HepG2 (cell line): Measurements from ENCODE around the gene MRPL38. TPM values are rescaled to one million over a fixed set of nuclear protein-coding genes. Genes with fewer than 3 reads are reported as not detected.

Source experiments
- ATAC-seq: fragments of 200-7000 bp; cut with Tn5 transposase; 3 replicates; pipeline ENCODE4 v1.9.1; 2020; ENCODE audit warnings: mild to moderate bottlenecking, moderate library complexity
- BruUV-seq: library from RNA; stranded (reverse); fragments of 400-500 nt; replicated peaks from 2 replicates; lab custom pipeline; 2021; lab: Mats Ljungman, UMichigan
- CTCF ChIA-PET: fragments of 300-600 bp; formaldehyde crosslinking; extraction: SDS; loops from one replicate; lab custom pipeline; 2021; ENCODE audit warnings: low total read pairs, inconsistent platforms, low intra/inter-chr PET ratio; lab: Yijun Ruan, JAX
- POLR2A ChIA-PET: fragments of 350-600 bp; sonication (Branson Sonifier 250); formaldehyde crosslinking; loops from one replicate; lab custom pipeline; 2020; ENCODE audit warnings: antibody characterized with exemption, inconsistent platforms; lab: Yijun Ruan, JAX
- DNase-seq: peaks from one replicate; pipeline ENCODE4 v3.0.0-alpha.2; 2015; ENCODE audit warnings: low spot score
- FAIRE-seq: peaks from 3 replicates; lab custom pipeline; 2011; peaks lifted over from hg19 to GRCh38; lab: Jason Lieb, UNC
- H2AFZ ChIP-seq: one replicate; pipeline ENCODE4 v1.6.1; 2011; ENCODE audit warnings: low read length, inconsistent platforms
- H3K27ac ChIP-seq: fragments of 300-600 bp; 3 replicates; pipeline ENCODE4 v1.8.0; 2011; ENCODE audit warnings: mixed run types, mild to moderate bottlenecking, mixed read lengths, low read length, inconsistent platforms; ENCODE audit not compliant: insufficient read depth; ENCODE audit errors: extremely low read length
- H3K27me3 ChIP-seq, 2 experiments: fragments of 200-600 bp in 1 of 2; 2 replicates in 1 of 2; 3 replicates in 1 of 2; pipeline versions ENCODE4 v1.6.0 to v1.8.0; 2011; ENCODE audit warnings: low read length in 2 of 2, mild to moderate bottlenecking in 2 of 2, moderate library complexity in 2 of 2, inconsistent platforms in 1 of 2; ENCODE audit not compliant: insufficient read depth in 2 of 2, control insufficient read depth in 1 of 2
- H3K36me3 ChIP-seq, 2 experiments: fragments of 200-600 bp in 1 of 2; replicated peaks in 1 of 2; 2 replicates in 1 of 2; 3 replicates in 1 of 2; pipeline versions ENCODE4 v1.5.1 to v1.8.0; 2011; ENCODE audit warnings: low read length in 2 of 2, inconsistent platforms in 1 of 2; ENCODE audit not compliant: insufficient read depth in 2 of 2, control insufficient read depth in 1 of 2
- H3K4me1 ChIP-seq: 2 replicates; pipeline ENCODE4 v1.5.1; 2012; ENCODE audit warnings: low read length, inconsistent platforms; ENCODE audit not compliant: insufficient read depth
- H3K4me2 ChIP-seq: 2 replicates; pipeline ENCODE4 v1.6.0; 2011; ENCODE audit warnings: low read depth, low read length, inconsistent platforms
- H3K4me3 ChIP-seq, 3 experiments: fragments of 200-600 bp in 1 of 3; sonication (generic), shearing (Covaris generic) in 1 of 3; replicated peaks in 1 of 3; 2 replicates each; pipeline ENCODE4 v1.5.1; 2011 to 2016; ENCODE audit warnings: low read length in 3 of 3, inconsistent platforms in 2 of 3, low read depth in 2 of 3, mild to moderate bottlenecking in 2 of 3, control low read depth in 1 of 3, mixed read lengths in 1 of 3; ENCODE audit not compliant: insufficient read depth in 1 of 3
- H3K79me2 ChIP-seq: one replicate; pipeline ENCODE4 v1.6.1; 2011; ENCODE audit warnings: low read length, inconsistent platforms; ENCODE audit not compliant: insufficient read depth
- H3K9ac ChIP-seq: 2 replicates; pipeline ENCODE4 v1.6.0; 2011; ENCODE audit warnings: mild to moderate bottlenecking, low read depth, low read length, inconsistent platforms; ENCODE audit not compliant: insufficient read depth
- H3K9me3 ChIP-seq: 2 replicates; pipeline ENCODE4 v1.5.1; 2012; ENCODE audit warnings: mild to moderate bottlenecking, low read length
- H4K20me1 ChIP-seq: 2 replicates; pipeline ENCODE4 v1.6.0; 2011; ENCODE audit warnings: inconsistent platforms, mild to moderate bottlenecking, low read length, moderate library complexity; ENCODE audit not compliant: insufficient read depth
- GABPB1 ChIP-seq: IDR thresholded peaks from 2 replicates; pipeline ENCODE4 v1.6.1; 2016; ENCODE audit warnings: mild to moderate bottlenecking, missing genetic modification reagents, moderate library complexity, missing compliant biosample characterization
- JUN ChIP-seq: sonication (generic); formaldehyde crosslinking; IDR thresholded peaks from 2 replicates; pipeline ENCODE4 v1.4.0; 2020; ENCODE audit warnings: mild to moderate bottlenecking, missing genetic modification reagents
- MATR3 ChIP-seq: sonication (generic); formaldehyde crosslinking; IDR thresholded peaks from 2 replicates; pipeline ENCODE4 v1.4.0; 2020; ENCODE audit warnings: missing genetic modification reagents
- PAX8 ChIP-seq: sonication (generic); formaldehyde crosslinking; IDR thresholded peaks from 2 replicates; pipeline ENCODE4 v1.8.0; 2022; ENCODE audit warnings: mild to moderate bottlenecking, missing genetic modification reagents, borderline replicate concordance
- PCBP2 ChIP-seq: fragments of 200-400 bp; formaldehyde crosslinking; optimal IDR thresholded peaks from 2 replicates; pipeline ENCODE3; 2018; ENCODE audit warnings: low read length, low read depth; ENCODE audit not compliant: poor library complexity, severe bottlenecking
- RARA ChIP-seq: IDR thresholded peaks from 2 replicates; pipeline ENCODE4 v1.6.1; 2016; ENCODE audit warnings: missing genetic modification reagents, missing compliant biosample characterization
- ZNF282 ChIP-seq: fragments of 450-650 bp; IDR thresholded peaks from 2 replicates; pipeline ENCODE4 v1.6.1; 2018; ENCODE audit not compliant: partially characterized antibody
- ZNF331 ChIP-seq: sonication (generic); formaldehyde crosslinking; IDR thresholded peaks from 2 replicates; pipeline ENCODE4 v1.4.0; 2020; ENCODE audit warnings: missing genetic modification reagents
- ZNF451 ChIP-seq: sonication (generic); formaldehyde crosslinking; IDR thresholded peaks from 2 replicates; pipeline ENCODE4 v1.5.0; 2020; ENCODE audit warnings: mild to moderate bottlenecking, missing genetic modification reagents
- ZNF550 ChIP-seq: sonication (generic); formaldehyde crosslinking; IDR thresholded peaks from 2 replicates; pipeline ENCODE4 v1.4.0; 2020; ENCODE audit warnings: mild to moderate bottlenecking, missing genetic modification reagents, borderline replicate concordance
- ZNF615 ChIP-seq: sonication (generic); formaldehyde crosslinking; IDR thresholded peaks from 2 replicates; pipeline ENCODE4 v1.5.0; 2020; ENCODE audit warnings: mild to moderate bottlenecking, missing genetic modification reagents, borderline replicate concordance
- WGBS: methylation state at CpG from one replicate; pipeline ENCODE4 v1.1.6; 2017; ENCODE audit warnings: low lambda C conversion rate; 5-methylcytosine and 5-hydroxymethylcytosine counted together
- in situ Hi-C: cut with HindIII; loops from 2 replicates; pipeline ENCODE4 v1.10.0; 2017; ENCODE audit warnings: low pct_unique_long_range_greater_than_20kb; ENCODE audit not compliant: extremely low pct_ligation_motif_present
- intact Hi-C: fragments of 100-400 bp; cut with micrococcal nuclease; formaldehyde crosslinking; loops from one replicate; pipeline ENCODE4 v1.10.0; 2022; ENCODE audit not compliant: unreplicated experiment
- polyA plus RNA-seq, 8 experiments: library from polyadenylated mRNA; depleted of rRNA in 3 of 8; stranded (reverse) in 7 of 8; unstranded in 1 of 8; fragments of >200 nt; fragmentation: Illumina TruSeq in 4 of 8; extraction: Trizol in 4 of 8; gene quantifications; 2 replicates each; pipeline versions ENCODE4 v1.2.1 to v1.2.3, GENCODE V29; 2011 to 2016; ENCODE audit warnings: low read depth in 4 of 8, missing spikeins in 1 of 8, mixed read lengths in 1 of 8; ENCODE audit not compliant: insufficient read depth in 1 of 8
- total RNA-seq, 5 experiments: library from RNA; depleted of rRNA; stranded (reverse); fragments of >200 nt; fragmentation: Illumina TruSeq; extraction: Trizol; gene quantifications; 2 replicates each; pipeline ENCODE4 v1.2.3, GENCODE V29; 2016; ENCODE audit warnings: low read depth in 1 of 5
- TF ChIP-seq, protein P1 (sequence below): sonication (generic); formaldehyde crosslinking; IDR thresholded peaks from 2 replicates; pipeline ENCODE4 v1.5.1; 2020; ENCODE audit warnings: missing genetic modification reagents, mild to moderate bottlenecking, borderline replicate concordance
- TF ChIP-seq, protein P2 (sequence below): sonication (generic); formaldehyde crosslinking; IDR thresholded peaks from 2 replicates; pipeline ENCODE4 v1.8.0; 2022; ENCODE audit warnings: mild to moderate bottlenecking, missing genetic modification reagents
- TF ChIP-seq, protein P3 (sequence below): sonication (generic); formaldehyde crosslinking; IDR thresholded peaks from 2 replicates; pipeline ENCODE4 v1.9.0; 2022; ENCODE audit warnings: low read depth, missing genetic modification reagents
- TF ChIP-seq, protein P4 (sequence below): sonication (generic); formaldehyde crosslinking; IDR thresholded peaks from 2 replicates; pipeline ENCODE4 v1.4.0; 2020; ENCODE audit warnings: missing genetic modification reagents, low read depth, mild to moderate bottlenecking, borderline replicate concordance

The MRPL38 gene
- total and polyA plus RNA-seq, 2 of the 13 experiments (the other 11 are each of a cell fraction or from before 2014, with no cell fraction given): 83.7 to 125 TPM

GRCh38 chr17:75878174-75878998 is 26.3 kb downstream of the MRPL38 start, which contains the start of gene TRIM47 (continued):
- TF ChIP-seq, protein P1, sequence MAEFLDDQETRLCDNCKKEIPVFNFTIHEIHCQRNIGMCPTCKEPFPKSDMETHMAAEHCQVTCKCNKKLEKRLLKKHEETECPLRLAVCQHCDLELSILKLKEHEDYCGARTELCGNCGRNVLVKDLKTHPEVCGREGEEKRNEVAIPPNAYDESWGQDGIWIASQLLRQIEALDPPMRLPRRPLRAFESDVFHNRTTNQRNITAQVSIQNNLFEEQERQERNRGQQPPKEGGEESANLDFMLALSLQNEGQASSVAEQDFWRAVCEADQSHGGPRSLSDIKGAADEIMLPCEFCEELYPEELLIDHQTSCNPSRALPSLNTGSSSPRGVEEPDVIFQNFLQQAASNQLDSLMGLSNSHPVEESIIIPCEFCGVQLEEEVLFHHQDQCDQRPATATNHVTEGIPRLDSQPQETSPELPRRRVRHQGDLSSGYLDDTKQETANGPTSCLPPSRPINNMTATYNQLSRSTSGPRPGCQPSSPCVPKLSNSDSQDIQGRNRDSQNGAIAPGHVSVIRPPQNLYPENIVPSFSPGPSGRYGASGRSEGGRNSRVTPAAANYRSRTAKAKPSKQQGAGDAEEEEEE (CRISPR knock-in tag): no peak
- TF ChIP-seq ZNF550 (CRISPR knock-in tag): no peak
- peak; percentile 41; the same call in 1 of the 2 replicates for TF ChIP-seq RARA (CRISPR knock-in tag)
- TF ChIP-seq, protein P2, sequence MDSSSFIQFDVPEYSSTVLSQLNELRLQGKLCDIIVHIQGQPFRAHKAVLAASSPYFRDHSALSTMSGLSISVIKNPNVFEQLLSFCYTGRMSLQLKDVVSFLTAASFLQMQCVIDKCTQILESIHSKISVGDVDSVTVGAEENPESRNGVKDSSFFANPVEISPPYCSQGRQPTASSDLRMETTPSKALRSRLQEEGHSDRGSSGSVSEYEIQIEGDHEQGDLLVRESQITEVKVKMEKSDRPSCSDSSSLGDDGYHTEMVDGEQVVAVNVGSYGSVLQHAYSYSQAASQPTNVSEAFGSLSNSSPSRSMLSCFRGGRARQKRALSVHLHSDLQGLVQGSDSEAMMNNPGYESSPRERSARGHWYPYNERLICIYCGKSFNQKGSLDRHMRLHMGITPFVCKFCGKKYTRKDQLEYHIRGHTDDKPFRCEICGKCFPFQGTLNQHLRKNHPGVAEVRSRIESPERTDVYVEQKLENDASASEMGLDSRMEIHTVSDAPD (CRISPR knock-in tag): no peak
- peak; percentile 79 for TF ChIP-seq GABPB1
- TF ChIP-seq JUN (CRISPR knock-in tag): peak; percentile 68; the same call in 1 of the 2 replicates

- Histone ChIP-seq H3K79me2 (peaks cover 21% of the 10 kb centered on the region), H2AFZ (no peak overlapping the region), H3K4me3 (peak overlapping the region; percentile 71 to 84 (median 84)), H3K9me3 (no peaks in the 10 kb centered on the region), H3K36me3 (peaks cover 3 to 18% of the 10 kb centered on the region in 2 experiments; a peak in 4 of 5 replicates), H4K20me1 (no peaks in the 10 kb centered on the region; the same call in 1 of the 2 replicates), H3K9ac (peak overlapping the region; percentile 97), H3K4me1 (peaks cover 46% of the 10 kb centered on the region), H3K27ac (peak overlapping the region; percentile 99), H3K27me3 (no peaks in the 10 kb centered on the region), H3K4me2 (peak overlapping the region; percentile 98)
- ChIA-PET CTCF (interaction anchor here (1.1 to 1.7 kb wide), 2 partner anchors 17 to 22 kb away, joined by 3 to 5 read pairs; no protein-coding TSS in a partner anchor), POLR2A (interaction anchor here (0.6 to 13.8 kb wide), 18 partner anchors 11 to 128 kb away, joined by 4 to 454 read pairs (median 26); partner anchors contain the start of genes ACOX1, CDK3, GALK1 and MRPL38)
- FAIRE-seq (no peak), DNase-seq (peak; percentile 68), ATAC-seq (peak; percentile 54)
- intact Hi-C loops (loop anchor here (2.0 kb wide), 1 partner anchor 23 kb away; the partner anchor contains the start of gene WBP2), in situ Hi-C loops (no loop called here)
- WGBS: 2% methylated on average over 25 of the region's 56 CpGs
- BruUV-seq: no TSS peak
- TF ChIP-seq, protein P3, sequence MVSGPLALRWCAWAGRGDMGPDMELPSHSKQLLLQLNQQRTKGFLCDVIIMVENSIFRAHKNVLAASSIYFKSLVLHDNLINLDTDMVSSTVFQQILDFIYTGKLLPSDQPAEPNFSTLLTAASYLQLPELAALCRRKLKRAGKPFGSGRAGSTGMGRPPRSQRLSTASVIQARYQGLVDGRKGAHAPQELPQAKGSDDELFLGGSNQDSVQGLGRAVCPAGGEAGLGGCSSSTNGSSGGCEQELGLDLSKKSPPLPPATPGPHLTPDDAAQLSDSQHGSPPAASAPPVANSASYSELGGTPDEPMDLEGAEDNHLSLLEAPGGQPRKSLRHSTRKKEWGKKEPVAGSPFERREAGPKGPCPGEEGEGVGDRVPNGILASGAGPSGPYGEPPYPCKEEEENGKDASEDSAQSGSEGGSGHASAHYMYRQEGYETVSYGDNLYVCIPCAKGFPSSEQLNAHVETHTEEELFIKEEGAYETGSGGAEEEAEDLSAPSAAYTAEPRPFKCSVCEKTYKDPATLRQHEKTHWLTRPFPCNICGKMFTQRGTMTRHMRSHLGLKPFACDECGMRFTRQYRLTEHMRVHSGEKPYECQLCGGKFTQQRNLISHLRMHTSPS (CRISPR knock-in tag): peak; percentile 38; the same call in 1 of the 2 replicates
- peak; percentile 71 for TF ChIP-seq ZNF331 (CRISPR knock-in tag)
- TF ChIP-seq ZNF451 (CRISPR knock-in tag): peak; percentile 85; the same call in 1 of the 2 replicates
- no peak; the same call in 1 of the 2 replicates for TF ChIP-seq MATR3 (CRISPR knock-in tag)
- TF ChIP-seq ZNF615: no peak
- TF ChIP-seq PCBP2: no peak
- TF ChIP-seq, protein P4, sequence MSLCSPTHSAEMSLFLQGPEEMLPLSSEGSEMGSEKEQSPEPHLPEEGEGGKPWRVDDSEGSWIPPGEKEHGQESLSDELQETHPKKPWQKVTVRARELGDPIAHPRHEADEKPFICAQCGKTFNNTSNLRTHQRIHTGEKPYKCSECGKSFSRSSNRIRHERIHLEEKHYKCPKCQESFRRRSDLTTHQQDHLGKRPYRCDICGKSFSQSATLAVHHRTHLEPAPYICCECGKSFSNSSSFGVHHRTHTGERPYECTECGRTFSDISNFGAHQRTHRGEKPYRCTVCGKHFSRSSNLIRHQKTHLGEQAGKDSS: peak; percentile 62; the same call in 1 of the 2 replicates
- no peak for TF ChIP-seq ZNF282
- peak; percentile 88; the same call in 1 of the 2 replicates for TF ChIP-seq PAX8 (CRISPR knock-in tag)
These were observed 26.9 kb downstream of the MRPL38 start for GRCh38 chr17:75877752-75878173.
